Measurements from ENCODE around the gene ICA1.

The ICA1 gene

GRCh38 chr7:8221101-8221495 lies 40.9 kb downstream of the ICA1 start:
- no peak overlapping the region for H3K4me3 ChIP-seq (ENCODE audit: low read depth, low read length)
- POLR2A ChIA-PET, result no interaction called here
- CTCF ChIA-PET, result interaction anchor here (0.8 to 3.6 kb wide), 4 partner anchors 9 to 626 kb away, joined by 3 to 18 read pairs (median 3); partner anchors contain the start of gene UMAD1
- TF ChIP-seq CTCF (IDR thresholded peaks at IDR 0.05; ENCODE audit: insufficient read depth, low read length, missing control alignments), result no peak
- DNase-seq (ENCODE audit: low read depth, low spot score), result no peak

- no peak for TF ChIP-seq CTCF (IDR thresholded peaks at IDR 0.05; ENCODE audit: insufficient read depth, low read length, missing control alignments)
- ChIA-PET CTCF (interaction anchor here (0.8 to 3.6 kb wide), 5 partner anchors 8 to 797 kb away, joined by 3 to 18 read pairs (median 3); no protein-coding TSS in a partner anchor), POLR2A (no interaction called here)
- DNase-seq (ENCODE audit: low read depth, low spot score), result no peak
- H3K4me3 ChIP-seq (ENCODE audit: low read depth, low read length), result no peak overlapping the region
Measured at GRCh38 chr7:8220376-8221100, 41.4 kb downstream of the ICA1 start.

- H3K4me3 ChIP-seq (ENCODE audit: low read depth, low read length), result no peak overlapping the region
- TF ChIP-seq CTCF (IDR thresholded peaks at IDR 0.05; ENCODE audit: insufficient read depth, low read length, missing control alignments), result peak; percentile 20
- CTCF ChIA-PET, result interaction anchor here (0.7 to 5.2 kb wide), 18 partner anchors 9 to 792 kb away, joined by 3 to 49 read pairs (median 4); partner anchors contain the start of gene UMAD1
- POLR2A ChIA-PET, result no interaction called here
- DNase-seq (ENCODE audit: low read depth, low spot score), result peak; percentile 19
Measured at GRCh38 chr7:8217200-8218068, 44.5 kb downstream of the ICA1 start.

DNA sequence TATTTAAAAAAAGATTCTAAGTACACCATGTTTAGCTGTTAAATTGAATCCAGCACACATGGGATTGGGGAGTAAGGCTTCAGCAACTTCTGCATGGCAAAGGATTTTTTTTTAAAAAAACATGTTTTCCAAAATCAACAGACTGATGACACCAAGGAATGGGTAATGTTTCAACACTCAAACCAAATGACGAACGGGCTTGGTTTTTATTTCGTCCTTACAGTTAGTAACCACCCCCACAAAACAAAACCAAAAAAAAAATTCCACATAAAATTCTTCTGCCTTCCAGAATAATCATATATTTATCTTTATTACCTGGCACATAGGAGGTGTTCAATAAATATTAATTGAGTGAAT lies 45.7 kb downstream of the ICA1 start:
- ChIA-PET POLR2A (no interaction called here), CTCF (interaction anchor here (0.7 to 5.2 kb wide), 9 partner anchors 8 to 791 kb away, joined by 3 to 49 read pairs (median 6); no protein-coding TSS in a partner anchor)
- H3K4me3 ChIP-seq (ENCODE audit: low read depth, low read length), result no peak overlapping the region
- TF ChIP-seq CTCF (IDR thresholded peaks at IDR 0.05; ENCODE audit: insufficient read depth, low read length, missing control alignments), result no peak
- no peak for DNase-seq (ENCODE audit: low read depth, low spot score)

DNA sequence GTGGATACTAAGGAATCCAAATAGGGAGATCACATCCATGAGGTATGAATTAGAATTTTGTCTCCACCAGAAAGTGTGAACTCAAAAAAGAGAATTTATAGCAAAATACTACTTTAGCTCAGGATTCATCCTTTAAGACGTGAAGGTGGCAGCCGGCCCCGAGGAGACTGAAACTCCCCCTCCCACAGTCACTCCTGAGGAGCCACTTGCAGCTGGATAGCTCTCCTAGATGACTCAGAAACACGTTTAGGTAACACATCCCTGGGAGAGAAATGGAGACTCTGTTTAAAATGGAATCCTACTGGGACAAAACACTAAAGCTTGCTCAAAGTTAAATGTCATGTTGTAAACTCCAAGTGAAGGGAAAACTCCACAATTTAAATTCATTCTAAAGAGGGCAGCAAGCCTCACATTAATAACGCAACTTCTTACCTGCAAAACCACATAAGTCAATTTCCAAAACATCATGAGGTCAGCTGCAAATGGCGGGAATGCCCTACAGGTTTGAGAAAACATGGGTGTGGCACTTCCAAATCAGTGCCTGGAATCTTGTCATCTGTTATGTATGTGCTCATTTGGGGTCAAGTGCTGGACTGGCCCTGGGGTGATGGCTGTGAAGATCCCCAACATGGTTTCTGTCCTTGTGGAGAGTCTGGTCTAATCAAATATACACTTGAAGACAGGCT lies 46.2 kb downstream of the ICA1 start:
- ChIA-PET POLR2A (no interaction called here), CTCF (interaction anchor here (0.7 to 5.2 kb wide), 8 partner anchors 8 to 620 kb away, joined by 3 to 49 read pairs (median 5); no protein-coding TSS in a partner anchor)
- no peak for TF ChIP-seq CTCF (IDR thresholded peaks at IDR 0.05; ENCODE audit: insufficient read depth, low read length, missing control alignments)
- no peak overlapping the region for H3K4me3 ChIP-seq (ENCODE audit: low read depth, low read length)
- DNase-seq (ENCODE audit: low read depth, low spot score), result no peak
